Activated effector memory CD4-positive, alpha-beta T cell treated with Interleukin-2 at 50 U/mL for 16 hours (primary cell): ENCODE measurements around the gene DTYMK.
"Not testable (repeated sequence)": the region's sequence is repeated elsewhere in the genome, so short reads cannot be mapped to it uniquely, and the experiment has no call there.

Experiments used
- DNase-seq: peaks from one replicate; pipeline ENCODE4 v3.0.0-alpha.2; 2020

The DTYMK gene

GRCh38 chr2:241671457-241672240 is 15.0 kb downstream of the DTYMK start:
- DNase-seq, result no peak

- DNase-seq, result no peak
Observed at GRCh38 chr2:241670333-241671110, 16.1 kb downstream of the DTYMK start.

- DNase-seq, result no peak
Observed at GRCh38 chr2:241668839-241669238, 17.8 kb downstream of the DTYMK start.

GRCh38 chr2:241668354-241668753 is 18.3 kb downstream of the DTYMK start:
- no peak for DNase-seq

- DNase-seq, result no peak
Observed at GRCh38 chr2:241666627-241667400, 19.8 kb downstream of the DTYMK start.

- no peak for DNase-seq
Observed at GRCh38 chr2:241665731-241666440, 20.7 kb downstream of the DTYMK start.

GRCh38 chr2:241662731-241663130 is 23.9 kb downstream of the DTYMK start:
- not testable (repeated sequence) for DNase-seq

- DNase-seq, result no peak
Observed at GRCh38 chr2:241660593-241661213, 25.9 kb downstream of the DTYMK start.

GRCh38 chr2:241659150-241659739 is 27.4 kb downstream of the DTYMK start:
- no peak for DNase-seq

GRCh38 chr2:241658296-241658695 is 28.3 kb downstream of the DTYMK start:
- no peak for DNase-seq

- DNase-seq, result no peak
Observed at GRCh38 chr2:241657786-241658254, 28.8 kb downstream of the DTYMK start.

GRCh38 chr2:241656190-241656741 is 30.3 kb downstream of the DTYMK start:
- DNase-seq, result no peak

- DNase-seq, result no peak
Observed at GRCh38 chr2:241655516-241656189, 31.0 kb downstream of the DTYMK start.

- no peak for DNase-seq
Observed at GRCh38 chr2:241654551-241654950, 32.1 kb downstream of the DTYMK start.

- DNase-seq, result no peak
Observed at GRCh38 chr2:241653210-241653750, 33.3 kb downstream of the DTYMK start.

GRCh38 chr2:241652722-241653121 is 33.9 kb downstream of the DTYMK start:
- no peak for DNase-seq

- DNase-seq, result no peak
Observed at GRCh38 chr2:241652142-241652541, 34.5 kb downstream of the DTYMK start.

GRCh38 chr2:241649927-241650326 is 36.7 kb downstream of the DTYMK start:
- DNase-seq, result no peak

- DNase-seq, result no peak
Observed at GRCh38 chr2:241649404-241649803, 37.2 kb downstream of the DTYMK start.

GRCh38 chr2:241648453-241648852 is 38.2 kb downstream of the DTYMK start:
- no peak for DNase-seq
